Measurements from ENCODE around the gene SLC14A1. TPM values are rescaled to one million over a fixed set of nuclear protein-coding genes. Genes with fewer than 3 reads are reported as not detected.

SLC14A1 gene
- total RNA-seq, 1 experiment from 2014 or later, result not detected

- in situ Hi-C loops (cut with HindIII; ENCODE audit: low pct_unique_long_range_greater_than_20kb, low sequenced_read_pairs), result no loop called here
- DNase-seq (ENCODE audit: low read depth, low spot score), result no peak
Measured at GRCh38 chr18:45777393-45777792, 53.4 kb downstream of the SLC14A1 start.

GRCh38 chr18:45780568-45780967, 56.6 kb downstream of the SLC14A1 start:
- in situ Hi-C loops (cut with HindIII; ENCODE audit: low pct_unique_long_range_greater_than_20kb, low sequenced_read_pairs), result no loop called here
- peak; percentile 36 for DNase-seq (ENCODE audit: low read depth, low spot score)

DNA sequence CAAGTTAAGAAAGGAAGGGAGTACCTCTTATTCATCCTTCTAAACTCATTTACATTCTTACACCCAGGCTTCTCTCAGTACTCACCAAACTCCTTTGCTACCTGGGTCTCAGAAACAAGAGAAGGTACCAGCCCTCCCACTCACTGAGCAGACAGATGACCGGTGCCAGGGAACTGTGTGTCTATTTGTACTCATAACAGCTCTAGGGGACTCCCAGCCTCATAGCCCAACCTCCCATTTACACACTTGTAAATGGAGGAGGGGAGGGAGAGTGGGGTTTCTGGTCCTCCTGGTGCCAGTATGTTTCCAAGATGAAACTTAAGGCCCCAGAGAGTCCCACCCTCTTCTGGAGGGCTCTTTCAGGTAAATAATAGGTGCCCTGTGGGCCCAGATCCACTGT, 58.7 kb downstream of the SLC14A1 start:
- in situ Hi-C loops (cut with HindIII; ENCODE audit: low pct_unique_long_range_greater_than_20kb, low sequenced_read_pairs), result no loop called here
- no peak for DNase-seq (ENCODE audit: low read depth, low spot score)

- DNase-seq (ENCODE audit: low read depth, low spot score), result no peak
- in situ Hi-C loops (cut with HindIII; ENCODE audit: low pct_unique_long_range_greater_than_20kb, low sequenced_read_pairs), result no loop called here
Measured at GRCh38 chr18:45783097-45784075, 59.4 kb downstream of the SLC14A1 start.

GRCh38 chr18:45785134-45785533, 61.2 kb downstream of the SLC14A1 start:
- no peak for DNase-seq (ENCODE audit: low read depth, low spot score)
- in situ Hi-C loops (cut with HindIII; ENCODE audit: low pct_unique_long_range_greater_than_20kb, low sequenced_read_pairs), result no loop called here

DNA sequence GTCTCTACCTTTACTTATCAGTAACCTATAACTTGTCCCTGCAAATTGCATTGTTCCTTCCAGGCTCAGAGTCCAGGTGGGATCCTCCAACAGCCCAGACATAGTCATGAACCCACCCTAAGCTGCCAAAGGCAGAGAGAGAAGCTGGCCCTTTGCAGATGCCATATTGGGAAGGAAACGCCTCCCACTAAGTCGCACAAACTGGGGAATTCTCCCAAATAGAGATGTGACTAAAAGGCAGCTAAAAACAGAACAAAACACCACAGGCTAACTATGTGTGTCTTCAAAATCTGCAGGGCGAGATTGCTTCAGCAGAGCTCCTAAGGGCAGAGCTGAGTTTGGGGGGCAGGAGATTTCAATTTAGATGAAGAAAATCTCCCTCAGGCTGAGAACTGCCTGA, 63.0 kb downstream of the SLC14A1 start:
- DNase-seq (ENCODE audit: low read depth, low spot score), result no peak
- in situ Hi-C loops (cut with HindIII; ENCODE audit: low pct_unique_long_range_greater_than_20kb, low sequenced_read_pairs), result no loop called here

GRCh38 chr18:45787346-45787745, 63.4 kb downstream of the SLC14A1 start:
- in situ Hi-C loops (cut with HindIII; ENCODE audit: low pct_unique_long_range_greater_than_20kb, low sequenced_read_pairs), result no loop called here
- DNase-seq (ENCODE audit: low read depth, low spot score), result no peak

GRCh38 chr18:45788861-45789260, 64.9 kb downstream of the SLC14A1 start:
- in situ Hi-C loops (cut with HindIII; ENCODE audit: low pct_unique_long_range_greater_than_20kb, low sequenced_read_pairs), result no loop called here
- DNase-seq (ENCODE audit: low read depth, low spot score), result no peak

DNA sequence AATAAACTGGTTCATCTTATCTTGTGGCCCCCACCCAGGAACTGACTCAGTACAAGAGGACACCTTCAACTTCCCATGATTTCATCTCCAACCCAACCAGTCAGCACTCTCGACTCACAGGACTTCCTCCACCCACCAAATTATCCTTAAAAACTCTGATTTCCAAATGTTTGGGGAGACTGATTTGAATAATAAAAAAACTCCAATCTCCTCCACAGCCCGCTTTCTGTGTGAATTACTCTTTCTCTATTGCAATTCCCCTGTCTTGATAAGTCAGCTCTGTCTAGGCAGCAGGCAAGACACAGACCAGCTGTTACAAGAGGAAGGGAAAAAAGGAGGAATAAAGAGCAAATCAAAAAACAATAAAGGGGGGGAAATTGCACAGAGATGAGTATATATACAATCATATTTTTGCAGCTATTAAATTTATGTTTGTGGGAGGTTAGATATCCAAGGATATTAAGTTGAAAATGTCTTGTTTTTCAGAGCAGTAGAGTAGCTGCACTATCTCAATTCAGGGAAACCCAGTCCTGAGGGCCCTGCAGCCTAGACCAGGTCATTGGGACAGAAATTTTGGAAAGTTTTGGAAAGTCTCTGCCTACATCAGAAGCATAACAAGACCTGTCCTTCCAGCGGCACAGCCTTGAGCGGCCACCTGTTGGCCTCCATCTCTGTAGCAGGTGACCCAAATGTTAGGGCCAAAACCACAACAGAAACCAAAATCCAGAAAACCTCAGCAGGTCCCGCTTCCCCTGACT, 68.7 kb downstream of the SLC14A1 start:
- in situ Hi-C loops (cut with HindIII; ENCODE audit: low pct_unique_long_range_greater_than_20kb, low sequenced_read_pairs), result no loop called here
- DNase-seq (ENCODE audit: low read depth, low spot score), result no peak

DNA sequence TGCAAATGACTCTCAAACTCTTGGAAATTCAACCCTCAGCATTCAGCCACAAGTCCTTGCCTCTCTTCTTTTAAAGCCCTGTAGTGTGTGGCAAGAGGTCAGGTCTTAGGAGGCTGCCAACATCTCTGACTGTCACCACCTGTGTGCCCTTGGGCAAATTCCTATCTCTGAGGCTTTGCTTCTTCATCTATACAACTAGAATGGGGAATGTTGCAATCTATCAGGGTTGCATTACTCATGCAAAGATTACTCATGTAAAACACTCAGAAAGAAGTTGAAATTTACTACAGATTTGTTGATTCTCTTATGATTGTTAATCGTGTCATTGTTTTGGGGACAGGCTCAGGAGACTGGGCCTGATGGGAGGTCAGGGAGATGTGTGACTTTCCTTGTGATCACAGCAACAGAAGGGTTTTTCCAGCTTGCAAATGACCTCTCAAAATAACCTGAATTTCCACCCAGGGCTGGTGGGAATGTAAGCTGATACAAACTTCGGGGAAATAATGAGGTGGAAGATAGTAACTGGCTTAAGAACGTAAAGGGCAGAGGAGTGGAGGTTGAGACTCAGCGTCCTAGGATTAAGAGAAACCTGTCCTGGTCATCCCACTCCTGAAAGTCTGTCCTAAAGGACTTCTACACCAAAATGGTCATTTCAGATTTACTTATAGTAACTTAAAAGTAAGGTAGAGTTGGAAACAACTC, 69.4 kb downstream of the SLC14A1 start:
- in situ Hi-C loops (cut with HindIII; ENCODE audit: low pct_unique_long_range_greater_than_20kb, low sequenced_read_pairs), result no loop called here
- DNase-seq (ENCODE audit: low read depth, low spot score), result peak; percentile 29

DNA sequence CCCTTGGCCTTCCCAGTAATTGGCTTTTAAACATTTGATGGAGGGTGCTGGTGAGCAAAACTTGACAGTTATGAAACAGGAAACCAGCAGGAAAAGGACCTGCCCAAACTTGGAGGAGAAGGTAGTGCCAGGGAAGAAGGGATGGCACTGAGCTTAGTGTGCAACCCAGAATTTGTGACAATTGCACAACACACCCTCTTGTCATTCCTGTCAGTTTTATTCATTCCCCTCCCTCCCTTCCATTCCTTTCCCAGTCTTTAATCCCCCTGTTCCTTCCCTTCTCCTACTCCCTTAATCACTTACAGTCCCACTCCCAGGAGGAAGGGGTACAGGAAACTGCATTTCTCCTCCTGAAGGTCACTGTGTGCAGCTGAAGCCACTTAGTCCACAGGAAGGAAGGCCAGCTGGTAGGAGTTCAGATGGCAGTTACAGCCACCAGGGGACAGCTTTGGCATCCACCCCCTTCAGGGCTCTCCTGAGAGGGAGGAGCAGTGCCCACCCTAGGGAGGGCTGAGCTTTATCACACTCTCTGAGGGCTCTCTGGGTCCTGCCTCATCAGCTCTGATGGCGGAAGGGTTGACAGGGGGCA, 77.5 kb downstream of the SLC14A1 start:
- in situ Hi-C loops (cut with HindIII; ENCODE audit: low pct_unique_long_range_greater_than_20kb, low sequenced_read_pairs), result no loop called here
- DNase-seq (ENCODE audit: low read depth, low spot score), result no peak

Small RNA genes lying within 50 kb of the gene (small RNA-seq; reads per million reads assigned to genes)
- 0 reads per million in 2 experiments for gene AC087685.1

Other genes with a start within 250 kb of the SLC14A1 start
- gene SLC14A2, start 108.7 kb upstream of the SLC14A1 start, total RNA-seq (2014; rRNA removed; shearing (Covaris generic)), result 0.11 TPM in 1 of 2 replicates, not detected in the other
- 0.05 TPM in 1 of 2 replicates, not detected in the other for gene SIGLEC15, start 101.5 kb downstream of the SLC14A1 start, total RNA-seq (2014; rRNA removed; shearing (Covaris generic))
- 27.4 and 28.2 TPM in 2 replicates for gene EPG5, start 243.1 kb downstream of the SLC14A1 start, total RNA-seq (2014; rRNA removed; shearing (Covaris generic))

Data from SK-MEL-5 (cell line).